NCI-H748 treated with DMSO at 0.1 percent for 48 hours (cell line): ENCODE data around the gene SPOCD1.
"Not testable (repeated sequence)": the region's sequence is repeated elsewhere in the genome, so short reads cannot be mapped to it uniquely, and the experiment has no call there.

Experiments
- DNase-seq: peaks from one replicate; lab custom pipeline; 2025; lab: John Stamatoyannopoulos, UW

Gene SPOCD1

DNA sequence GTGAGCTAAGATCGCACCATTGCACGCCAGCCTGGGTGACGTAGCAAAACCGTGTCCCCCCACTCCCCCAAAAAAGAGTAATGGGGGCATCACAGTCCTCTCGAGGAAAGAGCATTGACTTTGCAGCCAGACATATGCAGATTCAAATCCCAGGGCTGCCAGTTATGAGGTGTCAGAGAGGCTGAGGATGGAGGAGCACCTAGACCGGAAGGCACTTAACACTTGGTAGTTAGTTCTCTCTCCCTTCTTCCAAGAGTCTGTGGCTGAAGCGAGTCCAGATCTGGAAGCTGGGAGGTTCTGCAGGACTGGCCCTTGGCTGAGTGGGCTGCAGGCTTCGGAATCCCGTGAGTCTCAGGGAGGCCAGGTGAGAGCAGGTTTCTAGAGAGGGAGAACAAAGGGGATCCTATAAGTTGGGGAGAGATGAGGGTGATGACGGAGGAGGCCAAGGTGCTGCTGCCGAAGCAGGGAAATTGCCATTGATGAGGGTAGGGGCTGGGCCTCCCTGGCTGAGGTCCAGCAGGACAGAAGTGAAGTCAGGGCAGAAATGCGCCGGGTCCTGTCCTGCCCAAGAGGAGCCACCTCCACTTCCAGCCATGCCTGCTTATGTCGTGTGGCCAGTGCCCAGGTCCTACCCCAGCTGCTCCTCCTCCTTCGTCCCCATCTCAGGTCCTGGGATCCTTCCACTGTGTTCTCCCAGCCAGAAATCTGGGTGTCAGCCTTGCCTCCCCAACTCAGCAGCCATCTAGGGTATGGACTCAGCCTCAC lies 13.3 kb upstream of the SPOCD1 start:
- DNase-seq: no peak

DNA sequence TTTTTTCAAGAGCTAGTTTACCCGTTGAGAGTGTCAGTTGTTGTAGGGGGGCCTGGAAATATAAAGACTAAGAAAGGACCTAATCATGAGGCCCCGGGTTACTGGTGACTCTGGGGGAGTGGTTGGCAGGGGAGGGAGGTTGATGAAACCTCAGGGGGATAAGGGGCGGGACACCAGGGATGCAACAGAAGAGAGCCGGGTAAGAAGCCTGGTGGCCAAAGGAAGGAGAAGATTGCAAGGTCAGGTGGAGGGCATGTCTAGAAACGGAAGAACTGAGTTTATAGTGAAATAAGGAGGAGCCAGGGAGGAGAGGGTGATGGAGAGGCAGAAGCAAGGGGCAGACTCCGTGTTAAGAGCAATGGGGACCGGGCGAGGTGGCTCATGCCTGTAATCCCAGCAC lies 12.5 kb upstream of the SPOCD1 start:
- DNase-seq: no peak

DNA sequence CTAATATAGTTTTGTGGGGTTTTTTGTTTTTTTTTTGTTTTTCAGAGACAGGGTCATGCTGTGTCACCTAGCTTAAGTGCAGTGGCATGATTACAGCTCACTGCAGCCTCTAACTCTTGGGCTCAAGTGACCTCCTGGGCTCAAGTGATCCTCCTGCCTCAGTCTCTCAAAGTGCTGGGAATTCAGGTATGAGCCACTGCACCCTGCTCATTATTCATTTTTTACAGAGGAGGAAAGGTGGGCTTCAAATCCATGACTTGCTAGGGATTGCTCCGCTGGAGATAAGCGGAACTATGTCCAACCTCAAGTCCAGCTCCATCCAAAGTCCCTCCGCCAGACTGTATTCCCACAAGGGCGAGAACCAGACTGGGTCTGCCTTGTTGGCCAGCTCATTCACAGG lies 8.0 kb upstream of the SPOCD1 start:
- no peak for DNase-seq

DNA sequence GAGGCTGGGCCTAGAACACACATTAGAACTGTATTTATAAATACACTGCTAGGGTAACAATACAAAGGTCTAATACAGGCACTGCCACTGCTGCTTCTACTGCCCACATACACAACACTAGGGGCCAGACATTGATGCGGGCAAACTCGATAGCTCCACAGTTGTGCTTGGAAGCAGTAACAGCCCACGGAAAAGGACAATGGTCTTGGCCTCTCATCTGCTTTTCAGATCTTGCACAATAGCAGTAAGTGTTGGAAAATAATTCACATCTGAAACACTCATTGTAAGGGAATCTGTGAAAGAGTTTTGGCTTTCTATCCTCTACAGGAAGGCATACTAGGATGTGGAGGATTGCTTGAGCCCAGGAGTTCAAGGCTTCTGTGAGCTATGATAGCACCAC lies 6.9 kb upstream of the SPOCD1 start:
- no peak for DNase-seq

DNA sequence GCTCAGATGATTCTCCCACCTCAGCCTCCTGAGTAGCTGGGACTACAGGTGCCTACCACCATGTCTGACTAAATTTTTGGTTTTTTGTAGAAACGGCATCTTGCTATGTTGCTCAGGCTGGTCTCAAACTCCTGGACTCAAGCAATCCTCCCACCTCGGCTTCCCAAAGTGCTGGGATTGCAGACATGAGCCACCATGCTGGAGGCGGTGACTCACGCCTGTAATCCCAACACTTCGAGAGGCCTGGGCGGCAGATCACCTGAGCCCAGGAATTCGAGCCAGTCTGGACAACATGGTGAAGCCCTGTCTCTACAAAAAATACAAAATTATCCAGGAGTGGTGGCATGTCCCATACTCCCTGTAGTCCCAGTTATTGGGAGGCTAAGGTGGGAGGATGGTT lies 4.4 kb upstream of the SPOCD1 start:
- not testable (repeated sequence) for DNase-seq

DNA sequence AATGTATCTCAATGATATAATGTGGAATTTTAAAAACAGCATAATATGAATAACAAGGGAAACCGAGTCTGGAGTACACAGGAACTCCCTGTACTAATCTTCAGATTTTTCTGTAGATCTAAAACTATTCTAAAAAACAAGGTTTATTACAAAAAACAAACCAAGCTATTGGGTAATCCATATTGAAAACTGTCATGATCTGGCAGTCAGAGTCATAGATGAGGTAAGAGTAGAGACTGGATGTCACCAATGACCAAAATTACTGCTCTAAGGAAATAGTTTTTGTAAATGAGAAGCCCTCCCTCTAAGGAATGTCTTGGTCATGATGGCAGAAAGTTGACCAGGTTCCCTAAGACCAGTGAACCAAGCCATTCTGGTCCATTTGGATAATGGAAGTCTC lies 2.4 kb upstream of the SPOCD1 start:
- DNase-seq: no peak

DNA sequence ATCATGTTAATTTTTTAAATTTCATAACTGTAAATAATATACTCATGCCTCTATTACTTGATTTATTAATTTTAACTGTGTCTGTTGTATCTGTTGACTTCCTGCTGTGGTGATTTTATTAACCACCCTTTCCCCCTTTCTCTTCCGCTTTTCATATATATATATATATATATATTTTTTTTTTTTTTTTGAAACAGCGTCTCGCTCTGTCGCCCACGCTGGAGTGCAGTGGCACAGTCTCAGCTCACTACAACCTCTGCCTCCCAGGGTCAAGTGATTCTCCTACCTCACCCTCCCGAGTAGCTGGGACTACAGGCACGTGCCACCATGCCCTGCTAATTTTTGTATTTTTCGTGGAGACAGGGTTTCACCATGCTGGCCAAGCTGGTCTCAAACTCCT lies 1.1 kb upstream of the SPOCD1 start:
- not testable (repeated sequence) for DNase-seq

DNA sequence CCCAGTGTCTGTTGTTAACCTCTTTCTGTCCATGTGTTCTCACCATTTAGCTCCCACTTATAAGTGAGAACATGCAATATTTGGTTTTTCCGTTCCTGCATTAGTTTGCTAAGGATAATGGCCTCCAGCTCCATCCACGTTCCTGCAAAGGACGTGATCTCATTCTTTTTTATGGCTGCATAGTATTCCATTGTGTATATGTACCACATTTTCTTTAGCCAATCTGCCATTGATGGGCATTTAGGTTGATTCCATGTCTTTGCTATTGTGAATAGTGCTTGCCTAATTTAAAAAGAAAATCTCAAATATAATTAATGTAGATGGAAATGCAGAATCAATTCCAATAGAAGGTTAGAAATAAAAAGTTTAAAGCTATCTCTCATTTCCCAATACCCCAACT lies 679 bp upstream of the SPOCD1 start:
- DNase-seq: not testable (repeated sequence)

DNA sequence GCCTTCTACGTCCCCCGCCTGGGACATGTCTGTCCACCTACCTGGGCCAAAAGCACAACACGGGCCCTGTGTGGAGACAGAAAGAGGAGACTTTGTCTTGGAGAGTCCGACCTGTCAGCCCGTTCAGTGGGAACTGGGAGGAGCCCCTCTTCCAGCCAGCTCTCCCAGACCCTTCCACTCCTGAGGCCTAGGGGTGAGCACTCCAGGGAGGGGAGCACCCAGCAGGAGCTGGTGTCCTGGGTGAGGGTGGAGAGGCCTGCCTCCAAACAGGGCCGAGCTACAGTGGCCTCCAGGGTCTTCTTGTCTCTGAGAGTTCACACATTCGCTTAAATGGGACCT lies 546 bp downstream of the SPOCD1 start:
- no peak for DNase-seq

DNA sequence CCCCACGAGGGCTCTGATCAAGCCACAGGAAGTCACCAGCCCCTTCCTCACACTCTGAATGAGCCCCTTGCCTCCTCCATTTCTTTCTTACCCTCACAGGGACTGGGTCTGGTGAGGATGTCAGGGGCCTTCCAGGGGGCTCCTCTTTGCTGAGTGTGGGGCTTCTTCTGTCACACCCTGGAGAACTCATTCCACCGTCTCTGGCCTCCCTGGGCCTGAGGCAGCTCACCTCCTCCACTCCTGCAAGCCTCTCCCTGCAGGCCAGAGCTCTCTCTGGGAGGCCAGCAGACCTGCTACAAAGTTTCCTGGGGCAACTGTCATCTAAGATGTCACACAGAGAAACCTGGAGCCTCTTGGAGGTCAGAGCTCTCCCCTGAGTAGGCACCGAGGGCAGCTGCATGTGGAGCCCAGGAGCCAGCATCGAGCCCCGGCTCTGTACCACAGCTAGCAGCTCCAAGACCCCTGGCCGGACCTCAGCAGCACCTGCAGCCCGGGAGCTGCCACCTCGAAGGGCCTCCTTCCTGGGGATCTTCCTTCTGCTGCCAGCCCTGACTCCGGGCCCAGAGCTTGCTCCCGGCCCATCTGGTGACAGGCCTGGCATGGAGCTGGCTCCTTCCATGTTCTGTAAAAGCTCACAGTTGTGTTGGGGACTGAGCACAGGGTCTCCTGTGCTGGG lies 1.1 kb downstream of the SPOCD1 start:
- no peak for DNase-seq

DNA sequence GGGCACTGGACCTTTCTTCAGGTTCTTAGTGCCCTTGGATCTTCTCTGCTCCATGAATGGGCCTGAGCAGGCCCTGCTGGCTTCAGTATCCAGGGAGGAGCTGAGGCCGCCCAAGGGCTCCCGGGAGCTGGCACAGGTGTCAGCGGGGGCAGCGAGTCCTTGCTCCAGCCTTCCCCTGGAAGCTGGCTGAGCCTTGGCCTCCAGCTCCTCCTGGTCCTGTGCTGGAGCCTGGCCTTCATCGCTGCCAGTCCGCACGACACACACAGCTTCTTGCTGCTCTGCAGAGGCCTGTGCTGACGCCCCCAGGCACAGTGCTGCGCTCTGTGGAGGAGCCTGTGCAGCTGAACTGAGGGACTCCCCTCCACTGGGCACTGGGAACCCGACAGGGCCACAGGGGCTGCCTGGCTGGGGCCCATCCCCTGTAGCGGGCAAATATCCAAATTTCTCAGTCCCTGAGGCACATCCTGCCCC lies 1.7 kb downstream of the SPOCD1 start:
- DNase-seq: no peak

DNA sequence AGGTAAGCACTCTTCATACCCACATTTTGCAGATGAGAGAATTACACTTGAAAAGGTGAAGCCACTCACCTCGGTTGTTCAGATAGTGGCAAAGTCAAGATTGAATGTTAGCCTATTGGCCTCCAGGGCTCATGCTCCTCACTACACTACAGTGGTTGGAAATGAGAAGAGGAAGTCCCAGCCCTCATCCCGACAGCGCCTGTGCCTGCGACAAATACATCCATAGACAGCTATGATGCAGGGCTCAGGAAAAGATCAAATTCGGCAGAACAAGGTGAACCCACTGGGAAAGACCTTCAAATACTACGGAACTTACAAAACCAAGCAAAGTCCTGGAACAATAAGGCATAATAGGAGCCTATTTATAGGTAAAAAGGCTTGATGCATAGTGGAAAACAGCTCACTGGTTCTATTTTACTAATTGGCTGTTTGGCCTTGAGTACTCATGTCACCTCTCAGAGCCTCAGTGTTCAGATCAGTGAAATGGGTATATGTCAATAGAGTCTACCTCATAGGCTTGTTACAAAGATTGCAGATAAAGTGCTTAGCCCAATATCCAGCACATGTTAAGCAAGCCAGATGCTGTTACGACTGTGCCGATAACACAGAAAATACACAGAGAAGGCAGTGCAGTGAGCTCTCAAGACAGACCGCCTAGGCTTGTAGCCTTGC lies 3.5 kb downstream of the SPOCD1 start:
- DNase-seq: no peak

DNA sequence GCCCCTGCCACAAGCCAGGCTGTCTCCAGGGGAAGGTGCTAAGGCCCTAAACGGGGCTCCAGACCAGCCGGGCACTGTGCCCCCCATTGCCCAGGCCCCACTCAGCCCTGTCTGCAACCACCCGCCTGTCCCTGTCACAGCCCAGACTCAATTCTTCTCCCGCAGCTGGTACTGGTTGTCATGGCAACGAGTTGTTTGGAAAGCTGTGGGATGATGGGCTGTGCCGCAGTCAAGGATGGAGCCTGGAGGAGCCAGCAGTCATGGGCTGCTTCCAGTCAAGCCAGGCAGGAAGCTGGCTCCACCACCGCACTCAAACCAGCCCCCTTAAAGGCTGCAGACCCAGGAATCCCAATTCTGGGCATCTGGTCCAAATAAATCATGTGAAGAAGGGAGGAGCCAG lies 4.2 kb downstream of the SPOCD1 start:
- peak; percentile 32 for DNase-seq

DNA sequence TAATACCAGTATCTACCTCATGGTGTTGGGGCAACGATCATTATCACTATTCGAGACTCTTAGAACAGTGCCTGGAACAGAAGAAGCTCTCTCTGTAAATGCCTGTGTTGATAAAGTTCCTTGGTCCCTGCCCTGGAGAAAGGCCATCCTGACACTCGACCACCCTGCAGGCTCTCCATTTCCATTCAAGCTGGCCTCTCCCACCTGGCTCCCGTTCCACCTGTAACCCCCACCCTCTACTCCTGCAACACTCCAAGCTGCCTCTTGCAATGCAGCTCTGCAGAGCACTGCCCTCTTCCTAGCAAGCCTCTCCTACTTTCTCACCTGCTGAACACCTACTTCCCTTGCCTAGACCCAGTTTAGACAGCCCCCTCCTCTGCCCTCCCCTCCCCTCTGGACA lies 6.1 kb downstream of the SPOCD1 start:
- no peak for DNase-seq

DNA sequence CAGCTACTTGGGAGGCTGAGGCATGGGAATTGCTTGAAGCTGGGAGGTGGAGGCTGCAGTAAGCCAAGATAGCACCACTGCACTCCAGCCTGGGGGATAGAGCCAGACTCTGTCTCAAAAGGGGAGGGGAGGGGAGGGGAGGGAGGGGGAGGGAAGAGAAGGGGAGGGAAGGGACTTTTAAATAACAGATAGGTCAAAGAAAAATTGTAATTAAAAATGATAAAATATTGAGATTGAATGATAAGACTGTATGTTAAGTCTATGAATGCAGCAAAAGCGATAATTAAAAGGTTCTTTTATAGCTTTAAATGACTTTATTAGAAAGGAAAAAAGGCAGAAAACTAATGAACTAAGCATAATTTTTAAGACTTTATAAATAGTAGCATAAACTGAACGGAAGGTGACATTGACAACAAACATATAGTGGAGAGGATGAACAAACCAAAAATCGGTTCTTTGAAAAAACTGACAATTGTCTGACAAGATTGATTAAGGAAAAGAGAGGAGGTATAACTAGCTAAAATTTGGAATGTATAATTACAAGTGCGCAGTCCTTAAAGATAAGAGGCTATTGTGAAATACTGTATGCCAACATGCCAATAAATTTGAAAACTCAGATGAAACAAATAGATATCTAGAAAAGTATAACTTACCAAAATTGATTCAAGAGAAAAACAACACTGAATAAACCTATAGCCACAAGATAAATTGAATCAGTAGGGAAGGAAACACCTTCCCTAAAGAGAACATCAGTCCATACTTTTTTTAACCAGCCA lies 8.4 kb downstream of the SPOCD1 start:
- no peak for DNase-seq

DNA sequence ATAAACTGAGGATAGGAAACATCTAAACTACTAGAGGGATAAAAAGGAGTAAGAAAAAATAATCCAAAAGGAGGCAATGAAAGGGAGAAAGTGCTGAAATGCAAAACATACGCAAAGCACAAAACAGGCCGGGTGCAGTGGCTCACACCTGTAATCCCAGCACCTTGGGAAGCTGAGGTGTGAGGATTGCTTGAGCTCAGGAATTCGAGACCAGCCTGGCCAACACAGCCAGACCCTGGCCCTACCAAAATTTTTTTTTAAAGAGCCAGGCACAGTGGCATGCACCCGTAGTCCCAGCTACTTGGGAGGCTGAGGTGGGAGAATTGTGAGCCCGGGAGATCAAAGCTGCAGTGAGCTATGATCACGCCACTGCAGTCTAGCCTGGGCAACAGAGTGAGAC lies 10.5 kb downstream of the SPOCD1 start:
- no peak for DNase-seq

DNA sequence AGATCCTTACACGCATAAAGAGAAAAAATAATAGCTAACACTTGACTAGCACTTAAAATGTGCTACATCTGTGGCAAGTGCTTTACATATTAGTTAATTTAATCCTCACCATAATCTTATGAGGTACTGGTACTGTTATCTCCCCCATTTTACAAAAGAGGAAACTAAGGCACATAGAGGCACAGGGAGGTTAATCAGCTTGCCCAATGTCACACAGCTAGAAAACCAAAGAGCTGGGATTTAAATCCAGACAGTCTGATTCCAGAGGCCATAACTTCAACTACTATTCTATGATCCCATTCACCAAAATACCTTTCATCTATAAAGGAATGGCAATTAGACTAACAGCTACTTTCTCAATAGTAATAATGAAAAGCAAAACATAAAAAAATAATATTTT lies 11.7 kb downstream of the SPOCD1 start:
- no peak for DNase-seq

DNA sequence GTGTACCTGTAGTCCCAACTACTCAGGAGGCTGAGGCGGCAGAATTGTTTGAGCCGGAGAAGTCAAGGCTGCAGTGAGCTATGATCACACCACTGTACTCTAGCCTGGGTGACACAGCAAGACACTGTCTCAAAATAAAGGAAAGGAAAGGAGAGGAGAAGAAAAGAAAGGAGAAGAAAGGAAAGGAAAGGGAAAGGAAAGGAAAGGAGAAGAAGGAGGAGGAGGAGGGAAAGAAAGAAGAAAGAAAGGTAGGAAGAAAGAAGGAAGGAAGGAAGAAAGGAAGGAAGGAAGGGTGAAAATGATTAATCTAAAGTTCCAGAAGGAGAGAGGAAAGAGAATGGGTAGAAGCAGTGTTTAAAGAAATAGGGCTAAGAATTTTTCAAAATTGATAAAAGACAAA lies 12.2 kb downstream of the SPOCD1 start:
- no peak for DNase-seq

DNA sequence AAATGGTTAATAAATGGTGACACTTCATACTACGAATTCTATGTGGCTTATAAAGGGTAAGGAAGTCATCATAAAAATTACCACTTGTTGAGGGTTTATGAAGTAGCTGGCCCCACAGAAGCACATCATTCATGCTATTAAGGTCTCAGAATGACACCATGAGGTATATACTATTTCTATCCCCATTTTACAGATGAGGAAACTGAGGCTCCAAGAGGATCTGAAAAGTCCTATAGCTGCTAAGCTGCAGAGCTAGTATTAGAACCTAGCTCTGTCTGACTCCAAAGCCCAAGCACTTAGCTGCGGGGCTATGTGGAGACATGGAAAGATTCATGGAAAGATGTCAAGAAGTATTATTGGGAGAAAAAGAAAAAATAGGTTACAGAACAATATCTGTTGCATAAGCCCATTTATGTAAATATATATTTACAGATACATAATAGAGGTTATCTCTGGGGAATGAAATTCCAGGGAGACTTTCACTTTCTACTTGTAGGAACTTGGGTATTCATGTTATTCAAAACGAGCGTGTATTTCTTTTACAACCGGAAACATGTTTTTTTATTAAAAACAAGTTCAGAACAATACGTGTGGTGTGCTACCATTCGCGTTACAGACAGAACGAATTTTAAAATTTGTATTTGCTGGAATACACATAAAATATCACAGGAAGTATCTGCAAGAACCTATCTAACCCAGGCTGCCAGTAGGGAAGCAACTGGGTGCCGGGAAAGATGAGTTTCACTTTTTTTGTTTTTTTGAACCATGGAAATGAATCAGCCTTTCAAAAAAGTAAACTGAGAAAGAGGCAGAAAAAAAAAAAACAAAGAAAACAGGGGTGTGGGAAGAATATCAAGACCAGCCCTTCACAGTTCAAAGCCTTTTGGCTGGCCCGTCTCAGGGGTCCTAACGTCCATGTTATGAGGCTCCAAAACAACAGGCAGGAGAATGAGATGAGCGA lies 13.4 kb downstream of the SPOCD1 start:
- no peak for DNase-seq

DNA sequence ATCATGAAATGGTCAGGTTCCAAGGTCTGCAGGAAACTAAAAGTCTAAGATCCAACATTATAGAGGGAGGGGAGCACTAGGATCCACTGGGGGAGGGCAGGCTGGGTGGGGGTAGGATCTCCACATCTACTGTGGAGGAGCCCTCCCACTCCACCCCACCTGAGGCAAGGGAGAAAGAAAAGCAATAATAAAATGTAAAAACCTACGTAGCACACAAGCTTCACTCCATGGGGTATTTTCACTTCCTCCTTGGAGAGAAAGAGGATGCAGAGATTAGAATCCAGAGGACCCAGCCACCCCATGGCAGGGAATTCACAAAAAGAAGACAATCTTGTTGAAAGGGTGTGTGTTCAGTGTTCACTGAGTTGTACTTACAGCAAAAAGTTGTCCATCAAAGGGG lies 14.4 kb downstream of the SPOCD1 start:
- no peak for DNase-seq

DNA sequence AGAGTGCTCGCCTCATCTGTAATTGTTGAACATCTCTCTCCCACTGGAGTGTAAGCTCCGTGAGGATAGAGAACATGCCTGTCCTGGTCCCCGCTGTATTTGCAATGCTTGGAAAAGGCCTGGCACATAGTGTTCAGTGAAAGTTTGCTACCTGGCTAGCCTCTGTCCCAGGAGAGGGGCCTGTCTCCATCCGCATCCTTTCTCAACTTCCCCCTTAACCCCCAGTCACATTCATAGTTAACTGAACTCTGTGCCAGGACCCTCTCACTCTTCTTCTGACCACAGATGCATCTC lies 15.2 kb downstream of the SPOCD1 start:
- DNase-seq: no peak
